ENCODE measurements around the gene VAMP5. TPM values are rescaled to one million over a fixed set of nuclear protein-coding genes. Genes with fewer than 3 reads are reported as not detected.

Gene VAMP5
- total and polyA plus RNA-seq, 2 donors (not counting 3 experiments of a cell fraction or from before 2014, with no cell fraction given): 186 to 624 TPM

DNA sequence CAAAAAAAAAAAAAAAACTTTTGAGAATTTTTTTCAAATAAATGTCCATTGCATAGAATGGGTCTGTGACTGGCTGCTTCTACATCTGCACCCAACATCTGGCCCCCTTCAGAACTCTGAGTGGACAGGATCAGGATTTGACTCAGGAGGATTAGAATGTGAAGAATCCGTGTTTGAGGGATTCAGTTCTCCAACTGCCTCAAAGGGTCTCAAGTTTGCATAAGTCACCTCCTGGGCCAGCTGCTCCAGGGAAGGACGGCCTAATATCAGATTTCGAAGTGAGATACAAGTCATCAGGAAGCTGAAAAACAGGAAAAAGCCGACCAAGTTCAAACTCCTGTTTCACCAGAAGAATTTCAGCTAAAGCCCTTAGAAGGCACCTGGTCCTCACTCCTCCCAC is 34.4 kb upstream of the VAMP5 start:
- Histone ChIP-seq H3K9me1 (replicated peaks; ENCODE audit: control insufficient read depth, extremely low read depth, insufficient read depth, low read length) (no peaks in the 10 kb centered on the region), H3K4me2 (ENCODE audit: insufficient read depth, low read length) (no peak overlapping the region)
- intact Hi-C loops (cut with micrococcal nuclease): loop anchor here (5.0 kb wide), 1 partner anchor 198 kb away; the partner anchor contains the start of genes ELMOD3 and RETSAT

DNA sequence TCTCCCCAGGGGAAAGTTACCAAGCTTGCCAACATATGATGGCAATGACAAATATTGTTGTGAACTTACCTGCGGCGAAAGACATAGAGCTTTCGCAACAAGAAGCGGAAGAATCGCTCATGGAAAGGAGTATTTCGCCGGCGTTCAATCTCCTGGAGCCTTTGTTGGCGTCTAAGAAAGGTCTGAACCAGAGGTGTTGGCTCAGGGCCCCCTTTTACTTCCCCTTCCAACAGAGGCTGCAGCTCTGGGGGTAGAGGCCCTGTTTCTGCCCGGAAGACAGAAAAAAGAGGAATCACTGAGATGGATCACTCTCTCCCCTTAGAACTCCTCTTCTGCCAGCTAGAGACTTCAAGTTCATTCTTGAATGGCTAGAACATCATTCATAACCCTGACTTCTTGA is 33.7 kb upstream of the VAMP5 start:
- FAIRE-seq (no peak), DNase-seq (ENCODE audit: low read depth, low spot score) (no peak)
- H4K20me1 ChIP-seq (replicated peaks; ENCODE audit: control insufficient read depth, extremely low read depth, insufficient read depth, low read length): no peaks in the 10 kb centered on the region
- TF ChIP-seq EZH2 (IDR thresholded peaks at IDR 0.05; ENCODE audit: borderline replicate concordance, low read depth, low read length, severe bottlenecking) (no peak), POLR2A (IDR thresholded peaks at IDR 0.05; ENCODE audit: low read depth, low read length) (no peak)
- no peak overlapping the region for H3K4me2 ChIP-seq (ENCODE audit: insufficient read depth, low read length)
- dilution Hi-C loops (cut with MboI; ENCODE audit: extremely low pct_ligation_motif_present, low sequenced_read_pairs): no loop called here
- BruUV-seq (replicated peaks): no TSS peak
- H3K79me2 ChIP-seq (ENCODE audit: control insufficient read depth, insufficient read depth, low read length): no peaks in the 10 kb centered on the region
- no peak overlapping the region for H3K4me3 ChIP-seq (replicated peaks in 1 of 3; ENCODE audit: insufficient read depth in 1 of 3, low read depth in 1 of 3, low read length in 3 of 3)
- H3K4me1 ChIP-seq (ENCODE audit: control insufficient read depth, extremely low read depth, insufficient read depth, low read length): peaks cover 17% of the 10 kb centered on the region
- H2AFZ ChIP-seq (ENCODE audit: low read depth, low read length): no peak overlapping the region
- ChIA-PET POLR2A (interaction anchor here (0.9 to 6.3 kb wide), 3 partner anchors 11 to 131 kb away, joined by 3 to 73 read pairs (median 13); partner anchors contain the start of genes MAT2A and SH2D6), CTCF (interaction anchor here (0.7 to 6.8 kb wide), 18 partner anchors 10 to 483 kb away, joined by 3 to 236 read pairs (median 4); partner anchors contain the start of genes ELMOD3, MAT2A, RETSAT and RNF181)
- H3K9ac ChIP-seq (replicated peaks; ENCODE audit: extremely low read depth, insufficient read depth, low read length): no peak overlapping the region
- no peaks in the 10 kb centered on the region for H3K27me3 ChIP-seq (ENCODE audit: control insufficient read depth in 2 of 2, insufficient read depth in 2 of 2, low read length in 2 of 2)
- intact Hi-C loops (cut with micrococcal nuclease): loop anchor here (5.0 kb wide), 1 partner anchor 198 kb away; the partner anchor contains the start of genes ELMOD3 and RETSAT
- H3K36me3 ChIP-seq (ENCODE audit: control insufficient read depth in 2 of 2, extremely low read depth in 1 of 2, insufficient read depth in 2 of 2, low read length in 2 of 2): peaks cover 12 to 39% of the 10 kb centered on the region in 2 experiments
- H3K9me3 ChIP-seq (replicated peaks; ENCODE audit: control insufficient read depth, insufficient read depth, low read length): no peaks in the 10 kb centered on the region
- H3K27ac ChIP-seq (ENCODE audit: insufficient read depth, low read depth, low read length): peak overlapping the region; percentile 56
- H3K9me1 ChIP-seq (replicated peaks; ENCODE audit: control insufficient read depth, extremely low read depth, insufficient read depth, low read length): no peaks in the 10 kb centered on the region

More for the DNA sequence above, 34.4 kb upstream of the VAMP5 start:
- no peak for FAIRE-seq
- peak overlapping the region; percentile 56 for H3K27ac ChIP-seq (ENCODE audit: insufficient read depth, low read depth, low read length)
- no peaks in the 10 kb centered on the region for H3K27me3 ChIP-seq (ENCODE audit: control insufficient read depth in 2 of 2, insufficient read depth in 2 of 2, low read length in 2 of 2)
- BruUV-seq (replicated peaks): no TSS peak
- ChIA-PET CTCF (interaction anchor here (0.7 to 6.8 kb wide), 12 partner anchors 9 to 483 kb away, joined by 3 to 236 read pairs (median 4); partner anchors contain the start of genes ELMOD3, RETSAT and SH2D6), POLR2A (interaction anchor here (0.9 to 6.3 kb wide), 3 partner anchors 10 to 131 kb away, joined by 3 to 73 read pairs (median 13); partner anchors contain the start of genes MAT2A and SH2D6)
- H2AFZ ChIP-seq (ENCODE audit: low read depth, low read length): no peak overlapping the region
- peaks cover 17% of the 10 kb centered on the region for H3K4me1 ChIP-seq (ENCODE audit: control insufficient read depth, extremely low read depth, insufficient read depth, low read length)
- H4K20me1 ChIP-seq (replicated peaks; ENCODE audit: control insufficient read depth, extremely low read depth, insufficient read depth, low read length): no peaks in the 10 kb centered on the region
- DNase-seq (ENCODE audit: low read depth, low spot score): peak; percentile 33
- no peaks in the 10 kb centered on the region for H3K9me3 ChIP-seq (replicated peaks; ENCODE audit: control insufficient read depth, insufficient read depth, low read length)
- TF ChIP-seq, protein P1, sequence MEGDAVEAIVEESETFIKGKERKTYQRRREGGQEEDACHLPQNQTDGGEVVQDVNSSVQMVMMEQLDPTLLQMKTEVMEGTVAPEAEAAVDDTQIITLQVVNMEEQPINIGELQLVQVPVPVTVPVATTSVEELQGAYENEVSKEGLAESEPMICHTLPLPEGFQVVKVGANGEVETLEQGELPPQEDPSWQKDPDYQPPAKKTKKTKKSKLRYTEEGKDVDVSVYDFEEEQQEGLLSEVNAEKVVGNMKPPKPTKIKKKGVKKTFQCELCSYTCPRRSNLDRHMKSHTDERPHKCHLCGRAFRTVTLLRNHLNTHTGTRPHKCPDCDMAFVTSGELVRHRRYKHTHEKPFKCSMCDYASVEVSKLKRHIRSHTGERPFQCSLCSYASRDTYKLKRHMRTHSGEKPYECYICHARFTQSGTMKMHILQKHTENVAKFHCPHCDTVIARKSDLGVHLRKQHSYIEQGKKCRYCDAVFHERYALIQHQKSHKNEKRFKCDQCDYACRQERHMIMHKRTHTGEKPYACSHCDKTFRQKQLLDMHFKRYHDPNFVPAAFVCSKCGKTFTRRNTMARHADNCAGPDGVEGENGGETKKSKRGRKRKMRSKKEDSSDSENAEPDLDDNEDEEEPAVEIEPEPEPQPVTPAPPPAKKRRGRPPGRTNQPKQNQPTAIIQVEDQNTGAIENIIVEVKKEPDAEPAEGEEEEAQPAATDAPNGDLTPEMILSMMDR (IDR thresholded peaks at IDR 0.05; ENCODE audit: extremely low read depth in 1 of 2, insufficient read depth in 1 of 2, low read depth in 1 of 2, low read length in 2 of 2): no peak
- peak; percentile 78 for TF ChIP-seq GATA2 (IDR thresholded peaks at IDR 0.05; ENCODE audit: insufficient read depth, insufficient read length, low read depth, low read length)
- no peak overlapping the region for H3K4me3 ChIP-seq (replicated peaks in 1 of 3; ENCODE audit: insufficient read depth in 1 of 3, low read depth in 1 of 3, low read length in 3 of 3)
- no peak overlapping the region for H3K9ac ChIP-seq (replicated peaks; ENCODE audit: extremely low read depth, insufficient read depth, low read length)
- H3K79me2 ChIP-seq (ENCODE audit: control insufficient read depth, insufficient read depth, low read length): no peaks in the 10 kb centered on the region
- dilution Hi-C loops (cut with MboI; ENCODE audit: extremely low pct_ligation_motif_present, low sequenced_read_pairs): no loop called here
- peaks cover 13 to 40% of the 10 kb centered on the region in 2 experiments for H3K36me3 ChIP-seq (ENCODE audit: control insufficient read depth in 2 of 2, extremely low read depth in 1 of 2, insufficient read depth in 2 of 2, low read length in 2 of 2)
